Keratinocyte (primary cell): ENCODE results near the gene REPS2. TPM values are rescaled to one million over a fixed set of nuclear protein-coding genes. Genes with fewer than 3 reads are reported as not detected.

Experiments used
- DNase-seq: peaks from one replicate; pipeline ENCODE4 v3.0.0-alpha.2; 2011; ENCODE audit warnings: low read depth, missing footprints, low spot score
- FAIRE-seq: peaks from 2 replicates; lab custom pipeline; 2011; peaks lifted over from hg19 to GRCh38; lab: Jason Lieb, UNC
- H2AFZ ChIP-seq: 2 replicates; pipeline ENCODE4 v1.6.0; 2012; ENCODE audit warnings: low read length, control low read depth, inconsistent platforms; ENCODE audit not compliant: control insufficient read depth
- H3K27ac ChIP-seq: 2 replicates; pipeline ENCODE4 v1.5.1; 2011; ENCODE audit warnings: low read length; ENCODE audit not compliant: control insufficient read depth, insufficient read depth
- H3K27me3 ChIP-seq: 3 replicates; pipeline ENCODE4 v1.6.0; 2011; ENCODE audit warnings: low read length; ENCODE audit not compliant: control insufficient read depth, insufficient read depth; ENCODE audit errors: extremely low read depth
- H3K36me3 ChIP-seq, 2 experiments: 2 replicates in 1 of 2; 3 replicates in 1 of 2; pipeline ENCODE4 v1.5.1; 2011; ENCODE audit warnings: low read length in 2 of 2, mild to moderate bottlenecking in 1 of 2; ENCODE audit not compliant: control insufficient read depth in 2 of 2, insufficient read depth in 2 of 2; ENCODE audit errors: extremely low read depth in 1 of 2
- H3K4me1 ChIP-seq: 3 replicates; pipeline ENCODE4 v1.5.1; 2011; ENCODE audit warnings: low read length; ENCODE audit not compliant: control insufficient read depth, insufficient read depth; ENCODE audit errors: extremely low read depth
- H3K4me2 ChIP-seq: 3 replicates; pipeline ENCODE4 v1.6.0; 2011; ENCODE audit warnings: low read depth, low read length; ENCODE audit not compliant: control insufficient read depth, insufficient read depth; ENCODE audit errors: extremely low read depth
- H3K4me3 ChIP-seq, 3 experiments: fragments of 200-600 bp in 1 of 3; sonication (generic) in 1 of 3; 2 replicates in 2 of 3; 3 replicates in 1 of 3; pipeline ENCODE4 v1.5.1; 2011 to 2016; ENCODE audit warnings: low read length in 3 of 3, mild to moderate bottlenecking in 3 of 3, control low read depth in 2 of 3, inconsistent platforms in 1 of 3, low read depth in 1 of 3, mixed read lengths in 1 of 3, mixed run types in 1 of 3, moderate library complexity in 1 of 3; ENCODE audit not compliant: control insufficient read depth in 2 of 3, insufficient read depth in 2 of 3; ENCODE audit errors: extremely low read depth in 1 of 3
- H3K79me2 ChIP-seq: 2 replicates; pipeline ENCODE4 v1.6.0; 2012; ENCODE audit warnings: low read length; ENCODE audit not compliant: control insufficient read depth, insufficient read depth
- H3K9ac ChIP-seq: 3 replicates; pipeline ENCODE4 v1.6.0; 2011; ENCODE audit warnings: low read length; ENCODE audit not compliant: control insufficient read depth, insufficient read depth; ENCODE audit errors: extremely low read depth
- H3K9me1 ChIP-seq: 3 replicates; pipeline ENCODE4 v1.6.0; 2011; ENCODE audit warnings: low read length; ENCODE audit not compliant: control insufficient read depth, insufficient read depth; ENCODE audit errors: extremely low read depth
- H3K9me3 ChIP-seq: 2 replicates; pipeline ENCODE4 v1.5.1; 2012; ENCODE audit warnings: low read depth, low read length; ENCODE audit not compliant: control insufficient read depth
- H4K20me1 ChIP-seq: 3 replicates; pipeline ENCODE4 v1.6.0; 2011; ENCODE audit warnings: low read length; ENCODE audit not compliant: control insufficient read depth, insufficient read depth; ENCODE audit errors: extremely low read depth
- CTCF ChIP-seq, 3 experiments: IDR thresholded peaks in 1 of 3; conservative IDR thresholded peaks in 1 of 3; optimal IDR thresholded peaks in 1 of 3; 2 replicates in 2 of 3; 3 replicates in 1 of 3; pipeline versions ENCODE3 to v1.5.1; 2011; ENCODE audit warnings: low read length in 3 of 3, mild to moderate bottlenecking in 3 of 3, moderate library complexity in 2 of 3, control low read depth in 1 of 3, inconsistent platforms in 1 of 3; ENCODE audit not compliant: insufficient read depth in 2 of 3; ENCODE audit errors: extremely low read depth in 1 of 3
- EZH2 ChIP-seq: IDR thresholded peaks from one replicate; pipeline ENCODE4 v1.6.1; 2012; ENCODE audit warnings: inconsistent platforms, mild to moderate bottlenecking, low read length, moderate library complexity
- dilution Hi-C: fragments of 300-500 bp; cut with MboI; formaldehyde crosslinking; loops from one replicate; pipeline ENCODE4 v1.7.0; 2020; ENCODE audit warnings: low sequenced_read_pairs; ENCODE audit not compliant: extremely low pct_ligation_motif_present
- polyA plus RNA-seq, 5 experiments: library from polyadenylated mRNA; depleted of rRNA in 3 of 5; stranded (reverse) in 3 of 5; stranded (forward) in 1 of 5; unstranded in 1 of 5; fragments of >200 nt; gene quantifications; 1 replicate in 1 of 5; 2 replicates in 3 of 5; 3 replicates in 1 of 5; pipeline versions ENCODE4 v1.2.1 to v1.2.3, GENCODE V29; 2011 to 2012; ENCODE audit warnings: missing spikeins in 2 of 5, low read depth in 1 of 5, low replicate concordance in 1 of 5

Gene REPS2
- polyA plus RNA-seq, 1 donor (not counting 4 experiments of a cell fraction or from before 2014, with no cell fraction given) = 2.4 TPM

- Histone ChIP-seq H3K4me3 (no peak overlapping the region), H3K27ac (no peak overlapping the region), H3K9ac (no peak overlapping the region), H3K4me2 (no peak overlapping the region), H3K4me1 (no peaks in the 10 kb centered on the region), H3K36me3 (no peaks in the 10 kb centered on the region), H2AFZ (no peak overlapping the region), H4K20me1 (no peaks in the 10 kb centered on the region), H3K79me2 (no peaks in the 10 kb centered on the region), H3K9me3 (no peaks in the 10 kb centered on the region), H3K27me3 (no peaks in the 10 kb centered on the region), H3K9me1 (no peaks in the 10 kb centered on the region)
- dilution Hi-C loops = no loop called here
- no peak for TF ChIP-seq CTCF (optimal IDR thresholded peaks at IDR 0.05 in 1 of 3, IDR thresholded peaks at IDR 0.05 in 1 of 3, conservative IDR thresholded peaks at IDR 0.05 in 1 of 3; ENCODE audit: extremely low read depth in 1 of 3, insufficient read depth in 2 of 3, low read length in 3 of 3)
- TF ChIP-seq EZH2 = no peak
- FAIRE-seq (no peak), DNase-seq (no peak)
Measured at GRCh38 chrX:17017134-17017533, 70.7 kb downstream of the REPS2 start.

GRCh38 chrX:17020356-17020755, 73.9 kb downstream of the REPS2 start:
- dilution Hi-C loops = no loop called here
- TF ChIP-seq EZH2 (no peak), CTCF (optimal IDR thresholded peaks at IDR 0.05 in 1 of 3, IDR thresholded peaks at IDR 0.05 in 1 of 3, conservative IDR thresholded peaks at IDR 0.05 in 1 of 3; ENCODE audit: extremely low read depth in 1 of 3, insufficient read depth in 2 of 3, low read length in 3 of 3) (no peak)
- peaks cover 3% of the 10 kb centered on the region for H3K27me3 ChIP-seq
- no peak overlapping the region for H3K27ac ChIP-seq
- no peaks in the 10 kb centered on the region for H3K79me2 ChIP-seq
- no peak overlapping the region for H3K4me2 ChIP-seq
- H3K9me3 ChIP-seq = no peaks in the 10 kb centered on the region
- no peak overlapping the region for H2AFZ ChIP-seq
- FAIRE-seq (no peak), DNase-seq (no peak)
- no peak overlapping the region for H3K4me3 ChIP-seq
- no peak overlapping the region for H3K9ac ChIP-seq
- H3K9me1 ChIP-seq = no peaks in the 10 kb centered on the region
- no peaks in the 10 kb centered on the region for H4K20me1 ChIP-seq
- no peaks in the 10 kb centered on the region for H3K36me3 ChIP-seq
- H3K4me1 ChIP-seq = no peaks in the 10 kb centered on the region
